ENCODE measurements around the gene NDOR1. TPM values are rescaled to one million over a fixed set of nuclear protein-coding genes. Genes with fewer than 3 reads are reported as not detected.

The NDOR1 gene
- total and polyA plus RNA-seq, 2 experiments from 2014 or later = 8.5 to 12.4 TPM

DNA sequence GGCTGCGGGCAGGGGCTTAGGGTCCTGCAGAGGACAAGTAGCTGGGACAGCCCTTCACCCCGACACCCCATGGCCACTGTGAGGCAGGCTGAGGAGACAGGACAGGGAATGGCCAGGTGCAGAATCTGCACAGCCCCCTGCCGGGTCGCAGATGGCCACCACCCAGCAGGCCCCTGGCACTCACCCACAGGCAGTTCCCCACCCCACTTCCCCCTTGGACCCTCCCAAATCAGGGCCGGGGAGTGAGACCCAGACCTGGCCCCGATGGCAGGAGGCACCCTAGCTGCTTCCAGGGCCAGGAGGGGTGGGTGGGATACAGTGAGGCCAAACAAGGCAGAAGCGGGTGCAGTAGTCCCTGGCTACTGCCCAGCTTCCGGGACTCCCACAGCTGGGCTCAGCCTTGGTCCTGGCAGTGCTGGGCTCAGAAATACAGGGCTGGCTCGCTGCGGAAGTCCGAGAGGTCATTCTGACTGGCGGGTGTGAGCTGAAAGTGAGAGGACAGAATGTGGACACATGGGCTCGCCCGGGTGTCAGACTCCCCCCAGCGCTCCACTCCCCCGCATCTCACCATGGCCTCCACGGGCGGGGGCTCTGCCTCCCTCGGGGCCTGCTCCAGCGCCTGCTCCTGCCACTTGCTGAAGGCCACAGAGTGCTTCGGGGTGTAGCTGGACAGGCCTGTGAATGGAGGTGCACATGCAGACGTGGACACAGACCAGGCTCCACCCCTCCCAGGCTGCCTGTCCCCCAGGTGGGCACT, 13.6 kb upstream of the NDOR1 start:
- no peak overlapping the region for H3K4me2 ChIP-seq (ENCODE audit: unreplicated experiment)
- H3K36me3 ChIP-seq (ENCODE audit: low read depth) = no peaks in the 10 kb centered on the region
- H3K79me2 ChIP-seq (ENCODE audit: insufficient read depth) = peaks cover 83% of the 10 kb centered on the region
- in situ Hi-C loops (cut with MboI) = no loop called here
- H3K27ac ChIP-seq = no peak overlapping the region
- peaks cover 10% of the 10 kb centered on the region for H3F3A ChIP-seq (ENCODE audit: insufficient read depth)
- no peak overlapping the region for H3K9ac ChIP-seq
- 82 to 86% methylated on average over 12 to 22 of the region's 22 CpGs for WGBS, 2 experiments (ENCODE audit: low coverage in 1 of 2, low lambda C conversion rate in 2 of 2, missing lambda C conversion rate in 2 of 2)
- H4K20me1 ChIP-seq (ENCODE audit: insufficient read depth) = no peaks in the 10 kb centered on the region
- peaks cover 12% of the 10 kb centered on the region for H3K4me1 ChIP-seq (ENCODE audit: insufficient read depth)
- no peaks in the 10 kb centered on the region for H3K9me2 ChIP-seq (ENCODE audit: insufficient read depth)
- DNase-seq = no peak
- H2AFZ ChIP-seq = no peak overlapping the region
- no peak for TF ChIP-seq EZH2 (IDR thresholded peaks at IDR 0.05; ENCODE audit: insufficient read depth, poor library complexity, severe bottlenecking)
- no peak overlapping the region for H3K4me3 ChIP-seq
- H3K27me3 ChIP-seq (replicated peaks; ENCODE audit: insufficient read depth) = no peaks in the 10 kb centered on the region
- H3K9me3 ChIP-seq (ENCODE audit: low read depth) = no peaks in the 10 kb centered on the region

DNA sequence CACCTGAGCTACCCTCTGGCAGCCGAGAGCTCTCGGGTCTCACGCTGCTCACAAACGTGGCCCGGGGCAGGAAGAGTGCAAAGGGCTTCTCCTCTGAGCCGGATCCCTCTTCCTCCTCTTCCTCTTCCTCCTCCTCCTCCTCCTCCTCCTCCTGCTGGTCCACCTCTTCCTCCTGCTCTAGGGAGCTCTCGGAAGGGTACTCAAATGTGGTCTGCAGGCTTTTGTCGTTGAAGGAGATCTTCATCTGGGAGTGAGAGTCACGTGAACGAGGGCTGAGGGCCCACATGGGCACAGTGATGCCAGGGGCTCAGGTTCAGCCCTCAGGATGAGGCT, 13.1 kb upstream of the NDOR1 start:
- 77 to 90% methylated on average over 4 to 10 of the region's 10 CpGs for WGBS, 2 experiments (ENCODE audit: low coverage in 1 of 2, low lambda C conversion rate in 2 of 2, missing lambda C conversion rate in 2 of 2)
- in situ Hi-C loops (cut with MboI) = no loop called here
- TF ChIP-seq EZH2phosphoT487 (IDR thresholded peaks at IDR 0.05; ENCODE audit: insufficient read depth, low read depth) (no peak), EZH2 (IDR thresholded peaks at IDR 0.05; ENCODE audit: insufficient read depth, poor library complexity, severe bottlenecking) (no peak)
- H3K4me3 ChIP-seq = no peak overlapping the region
- peaks cover 83% of the 10 kb centered on the region for H3K79me2 ChIP-seq (ENCODE audit: insufficient read depth)
- no peak overlapping the region for H3K9ac ChIP-seq
- peaks cover 10% of the 10 kb centered on the region for H3F3A ChIP-seq (ENCODE audit: insufficient read depth)
- no peaks in the 10 kb centered on the region for H3K9me3 ChIP-seq (ENCODE audit: low read depth)
- H3K4me1 ChIP-seq (ENCODE audit: insufficient read depth) = peaks cover 8% of the 10 kb centered on the region
- no peak overlapping the region for H3K4me2 ChIP-seq (ENCODE audit: unreplicated experiment)
- no peak overlapping the region for H2AFZ ChIP-seq
- H4K20me1 ChIP-seq (ENCODE audit: insufficient read depth) = no peaks in the 10 kb centered on the region
- no peaks in the 10 kb centered on the region for H3K27me3 ChIP-seq (replicated peaks; ENCODE audit: insufficient read depth)
- no peak for DNase-seq
- H3K9me2 ChIP-seq (ENCODE audit: insufficient read depth) = no peaks in the 10 kb centered on the region
- H3K36me3 ChIP-seq (ENCODE audit: low read depth) = no peaks in the 10 kb centered on the region
- no peak overlapping the region for H3K27ac ChIP-seq

DNA sequence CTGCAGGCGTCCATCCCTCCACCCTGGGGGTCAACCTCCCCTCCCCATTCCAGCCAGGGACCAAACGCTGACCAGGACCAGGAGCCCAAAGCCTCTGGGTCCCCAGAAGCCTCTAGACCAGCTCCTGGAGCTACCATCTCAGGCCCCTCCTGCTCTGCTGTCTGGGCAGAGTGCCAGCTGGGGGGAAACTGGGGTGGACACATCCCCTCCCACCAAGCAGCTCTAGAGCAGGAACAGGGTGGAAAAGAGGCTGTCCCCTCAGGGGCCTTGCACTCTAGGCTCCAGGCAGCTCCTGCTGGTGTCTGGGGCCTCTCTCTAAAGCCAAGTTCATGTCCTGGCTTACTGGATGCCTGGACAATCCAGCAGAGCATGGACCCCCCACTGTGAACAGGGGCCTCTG, 12.6 kb upstream of the NDOR1 start:
- Histone ChIP-seq H3F3A (ENCODE audit: insufficient read depth) (peaks cover 10% of the 10 kb centered on the region), H3K27me3 (replicated peaks; ENCODE audit: insufficient read depth) (no peaks in the 10 kb centered on the region), H3K9me3 (ENCODE audit: low read depth) (no peaks in the 10 kb centered on the region), H2AFZ (no peak overlapping the region), H3K4me1 (ENCODE audit: insufficient read depth) (peaks cover 8% of the 10 kb centered on the region), H3K36me3 (ENCODE audit: low read depth) (no peaks in the 10 kb centered on the region), H3K4me3 (no peak overlapping the region), H4K20me1 (ENCODE audit: insufficient read depth) (no peaks in the 10 kb centered on the region), H3K79me2 (ENCODE audit: insufficient read depth) (peaks cover 83% of the 10 kb centered on the region), H3K4me2 (ENCODE audit: unreplicated experiment) (no peak overlapping the region), H3K27ac (no peak overlapping the region), H3K9ac (no peak overlapping the region), H3K9me2 (ENCODE audit: insufficient read depth) (no peaks in the 10 kb centered on the region)
- in situ Hi-C loops (cut with MboI) = no loop called here
- TF ChIP-seq EZH2 (IDR thresholded peaks at IDR 0.05; ENCODE audit: insufficient read depth, poor library complexity, severe bottlenecking) = no peak
- no peak for TF ChIP-seq EZH2phosphoT487 (IDR thresholded peaks at IDR 0.05; ENCODE audit: insufficient read depth, low read depth)
- 45 to 51% methylated on average over 2 of the region's 2 CpGs for WGBS, 2 experiments (ENCODE audit: low coverage in 1 of 2, low lambda C conversion rate in 2 of 2, missing lambda C conversion rate in 2 of 2)
- DNase-seq = no peak

- H3K9ac ChIP-seq = no peak overlapping the region
- WGBS, 2 experiments (ENCODE audit: low coverage in 1 of 2, low lambda C conversion rate in 2 of 2, missing lambda C conversion rate in 2 of 2) = 79 to 80% methylated on average over 11 to 14 of the region's 14 CpGs
- no peak for DNase-seq
- in situ Hi-C loops (cut with MboI) = no loop called here
- TF ChIP-seq EZH2 (IDR thresholded peaks at IDR 0.05; ENCODE audit: insufficient read depth, poor library complexity, severe bottlenecking) = no peak
- no peaks in the 10 kb centered on the region for H4K20me1 ChIP-seq (ENCODE audit: insufficient read depth)
- H2AFZ ChIP-seq = no peak overlapping the region
- no peak overlapping the region for H3K27ac ChIP-seq
- H3K79me2 ChIP-seq (ENCODE audit: insufficient read depth) = peaks cover 89% of the 10 kb centered on the region
- peaks cover 14% of the 10 kb centered on the region for H3K4me1 ChIP-seq (ENCODE audit: insufficient read depth)
- H3F3A ChIP-seq (ENCODE audit: insufficient read depth) = peaks cover 10% of the 10 kb centered on the region
- H3K4me3 ChIP-seq = no peak overlapping the region
- H3K4me2 ChIP-seq (ENCODE audit: unreplicated experiment) = no peak overlapping the region
- no peaks in the 10 kb centered on the region for H3K9me2 ChIP-seq (ENCODE audit: insufficient read depth)
- no peaks in the 10 kb centered on the region for H3K9me3 ChIP-seq (ENCODE audit: low read depth)
- no peaks in the 10 kb centered on the region for H3K36me3 ChIP-seq (ENCODE audit: low read depth)
- no peaks in the 10 kb centered on the region for H3K27me3 ChIP-seq (replicated peaks; ENCODE audit: insufficient read depth)
Observed at GRCh38 chr9:137193771-137194170, 11.7 kb upstream of the NDOR1 start.

GRCh38 chr9:137194388-137194787, 11.1 kb upstream of the NDOR1 start:
- in situ Hi-C loops (cut with MboI) = no loop called here
- no peaks in the 10 kb centered on the region for H4K20me1 ChIP-seq (ENCODE audit: insufficient read depth)

More at GRCh38 chr9:137194388-137194787, 11.1 kb upstream of the NDOR1 start:
- Histone ChIP-seq H3F3A (ENCODE audit: insufficient read depth) (peaks cover 8% of the 10 kb centered on the region), H3K4me2 (ENCODE audit: unreplicated experiment) (no peak overlapping the region), H2AFZ (no peak overlapping the region), H3K79me2 (ENCODE audit: insufficient read depth) (peaks cover 94% of the 10 kb centered on the region), H3K27ac (no peak overlapping the region), H3K4me3 (no peak overlapping the region), H3K4me1 (ENCODE audit: insufficient read depth) (peaks cover 16% of the 10 kb centered on the region), H3K27me3 (replicated peaks; ENCODE audit: insufficient read depth) (no peaks in the 10 kb centered on the region), H3K9me2 (ENCODE audit: insufficient read depth) (no peaks in the 10 kb centered on the region), H3K9ac (no peak overlapping the region), H3K36me3 (ENCODE audit: low read depth) (no peaks in the 10 kb centered on the region), H3K9me3 (ENCODE audit: low read depth) (no peaks in the 10 kb centered on the region)
- TF ChIP-seq EZH2phosphoT487 (IDR thresholded peaks at IDR 0.05; ENCODE audit: insufficient read depth, low read depth) = no peak
- TF ChIP-seq EZH2 (IDR thresholded peaks at IDR 0.05; ENCODE audit: insufficient read depth, poor library complexity, severe bottlenecking) = no peak
- DNase-seq = no peak
- 70 to 72% methylated on average over 10 of the region's 16 CpGs for WGBS, 2 experiments (ENCODE audit: low coverage in 1 of 2, low lambda C conversion rate in 2 of 2, missing lambda C conversion rate in 2 of 2)

Measured in GM23248 (cell line).